ENCODE results near the gene SMIM5. TPM values are rescaled to one million over a fixed set of nuclear protein-coding genes. Genes with fewer than 3 reads are reported as not detected.
"Not testable (repeated sequence)": the region's sequence is repeated elsewhere in the genome, so short reads cannot be mapped to it uniquely, and the experiment has no call there.

The SMIM5 gene
- total and polyA plus RNA-seq, 8 donors: 1.0 to 3.4 (median 1.8) TPM

GRCh38 chr17:75591722-75592302 lies 41.4 kb upstream of the SMIM5 start:
- intact Hi-C loops (cut with DNase I): no loop called here
- Histone ChIP-seq H3K4me3 (no peak overlapping the region), H3K27me3 (no peaks in the 10 kb centered on the region), H3K36me3 (no peaks in the 10 kb centered on the region), H3K27ac (no peak overlapping the region), H3K4me1 (peaks cover 8 to 23% of the 10 kb centered on the region in 2 donors), H3K9me3 (no peaks in the 10 kb centered on the region)
- ATAC-seq (no peak), DNase-seq (no peak)
- no peak for TF ChIP-seq CTCF (IDR thresholded peaks at IDR 0.05)

- Histone ChIP-seq H3K4me3 (no peak overlapping the region), H3K9me3 (no peaks in the 10 kb centered on the region), H3K27ac (no peak overlapping the region), H3K36me3 (no peaks in the 10 kb centered on the region), H3K27me3 (no peaks in the 10 kb centered on the region), H3K4me1 (peaks cover 4 to 18% of the 10 kb centered on the region in 2 donors)
- no peak for TF ChIP-seq CTCF (IDR thresholded peaks at IDR 0.05)
- ATAC-seq: no peak
- peak in 1 of 4 donors; percentile 77 for DNase-seq
- intact Hi-C loops (cut with DNase I): no loop called here
These were observed 40.8 kb upstream of the SMIM5 start for GRCh38 chr17:75592348-75593020.

GRCh38 chr17:75593430-75593829 lies 39.8 kb upstream of the SMIM5 start:
- H3K27ac ChIP-seq; H3K27me3 ChIP-seq; ATAC-seq; H3K9me3 ChIP-seq; intact Hi-C loops (cut with DNase I); H3K36me3 ChIP-seq; DNase-seq; H3K4me3 ChIP-seq: not testable (repeated sequence)
- peaks cover 0 to 13% of the 10 kb centered on the region in 2 donors for H3K4me1 ChIP-seq

GRCh38 chr17:75594499-75595283 lies 38.5 kb upstream of the SMIM5 start:
- intact Hi-C loops (cut with DNase I): no loop called here
- TF ChIP-seq CTCF (IDR thresholded peaks at IDR 0.05): no peak
- Histone ChIP-seq H3K27me3 (no peaks in the 10 kb centered on the region), H3K36me3 (no peaks in the 10 kb centered on the region), H3K4me1 (peaks cover 0 to 9% of the 10 kb centered on the region in 2 donors), H3K4me3 (no peak overlapping the region), H3K9me3 (no peaks in the 10 kb centered on the region), H3K27ac (no peak overlapping the region)
- DNase-seq (peak in 1 of 4 donors; percentile 65), ATAC-seq (no peak)

GRCh38 chr17:75595284-75595919 lies 37.8 kb upstream of the SMIM5 start:
- intact Hi-C loops (cut with DNase I): no loop called here
- ATAC-seq (no peak), DNase-seq (no peak)
- no peaks in the 10 kb centered on the region for H3K9me3 ChIP-seq
- no peak for TF ChIP-seq CTCF (IDR thresholded peaks at IDR 0.05)
- peaks cover 0 to 2% of the 10 kb centered on the region in 2 donors for H3K4me1 ChIP-seq
- H3K27me3 ChIP-seq: no peaks in the 10 kb centered on the region
- no peak overlapping the region for H3K4me3 ChIP-seq
- no peaks in the 10 kb centered on the region for H3K36me3 ChIP-seq
- H3K27ac ChIP-seq: no peak overlapping the region
